22Rv1 (cell line): ENCODE measurements around the gene COG5.

Experiments used
- CTCF ChIP-seq: fragments of 450-650 bp; IDR thresholded peaks from 2 replicates; pipeline ENCODE4 v1.5.1; 2017; ENCODE audit warnings: mild to moderate bottlenecking
- ZFX ChIP-seq: fragments of 450-650 bp; IDR thresholded peaks from 2 replicates; pipeline ENCODE4 v1.6.1; 2017; ENCODE audit warnings: antibody characterized with exemption, borderline replicate concordance

- TF ChIP-seq CTCF (no peak), ZFX (no peak)
Measured at GRCh38 chr7:107581387-107582013, 17.8 kb upstream of the COG5 start.
